Neutrophil (primary cell): Measurements from ENCODE around the gene MYL6.

Source experiments
- H3K27ac ChIP-seq: fragments of 200-600 bp; sonication (generic); 2 replicates; pipeline ENCODE4 v1.5.1; 2016; ENCODE audit warnings: mild to moderate bottlenecking, moderate library complexity
- H3K27me3 ChIP-seq: fragments of 200-600 bp; sonication (generic); 2 replicates; pipeline ENCODE4 v1.6.0; 2016; ENCODE audit warnings: mild to moderate bottlenecking
- H3K36me3 ChIP-seq: fragments of 200-600 bp; sonication (generic); 2 replicates; pipeline ENCODE4 v1.5.1; 2017
- H3K4me1 ChIP-seq, 2 experiments: fragments of 200-600 bp in 1 of 2; sonication (generic) in 1 of 2; 1 replicate in 1 of 2; 2 replicates in 1 of 2; pipeline versions ENCODE4 v1.5.1 to v1.6.1; 2013 to 2016; ENCODE audit warnings: low read depth in 1 of 2, low read length in 1 of 2, mild to moderate bottlenecking in 1 of 2, moderate library complexity in 1 of 2; ENCODE audit not compliant: control insufficient read depth in 1 of 2, insufficient read depth in 1 of 2
- H3K4me3 ChIP-seq, 2 experiments: fragments of 200-600 bp in 1 of 2; sonication (generic) in 1 of 2; 1 replicate in 1 of 2; 2 replicates in 1 of 2; pipeline ENCODE4 v1.5.1; 2013 to 2016; ENCODE audit warnings: low read depth in 1 of 2, low read length in 1 of 2, mild to moderate bottlenecking in 1 of 2, moderate library complexity in 1 of 2
- H3K9me3 ChIP-seq: fragments of 200-600 bp; sonication (generic); 2 replicates; pipeline ENCODE4 v1.5.1; 2016
- TF ChIP-seq, protein P1 (sequence below): fragments of 200-600 bp; sonication (generic); IDR thresholded peaks from 2 replicates; pipeline ENCODE4 v1.5.1; 2016; ENCODE audit warnings: antibody characterized with exemption

The MYL6 gene

DNA sequence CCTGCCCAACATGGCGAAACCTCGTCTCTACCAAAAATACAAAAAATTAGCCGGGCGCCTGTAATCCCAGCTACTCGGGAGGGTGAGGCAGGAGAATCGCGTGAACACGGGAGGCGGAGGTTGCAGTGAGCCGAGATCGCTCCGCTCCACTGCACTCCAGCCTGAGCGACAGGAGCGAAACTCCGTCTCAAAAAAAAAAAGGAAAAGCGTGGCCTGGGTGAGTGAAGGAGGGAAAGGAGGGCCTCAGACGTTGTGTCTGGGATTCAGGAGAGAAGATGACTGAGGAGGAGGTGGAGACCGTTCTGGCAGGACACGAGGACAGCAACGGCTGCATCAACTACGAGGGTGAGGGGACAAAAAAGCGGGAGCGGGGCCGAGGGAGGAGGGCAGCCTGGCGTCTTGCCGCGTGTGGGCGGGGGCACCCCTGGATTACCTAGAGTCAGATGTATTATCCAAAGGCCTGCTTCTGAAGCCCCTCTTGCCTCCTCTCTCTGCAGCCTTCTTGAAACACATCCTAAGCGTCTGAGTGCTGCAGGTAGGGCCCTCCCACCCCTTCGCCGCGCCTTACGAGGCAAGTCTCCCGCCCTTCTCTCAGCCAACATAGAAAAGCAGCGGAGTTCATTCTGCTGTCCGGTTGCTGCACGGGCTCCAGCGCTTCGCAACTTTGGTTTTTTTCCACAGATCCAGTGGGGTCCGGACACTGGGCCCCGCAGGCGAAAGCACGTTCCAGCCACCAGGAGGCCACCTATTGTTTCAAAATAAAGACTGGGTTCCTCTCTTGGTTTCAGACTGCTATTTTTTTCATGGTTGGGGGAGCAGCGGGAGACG, 744 bp upstream of the MYL6 start:
- Histone ChIP-seq H3K9me3 (no peaks in the 10 kb centered on the region), H3K27me3 (no peaks in the 10 kb centered on the region), H3K4me1 (peaks cover 51 to 60% of the 10 kb centered on the region in 2 experiments), H3K36me3 (peaks cover 29% of the 10 kb centered on the region), H3K4me3 (peak overlapping the region; percentile 67 to 99), H3K27ac (peak overlapping the region; percentile 96)
- TF ChIP-seq, protein P1, sequence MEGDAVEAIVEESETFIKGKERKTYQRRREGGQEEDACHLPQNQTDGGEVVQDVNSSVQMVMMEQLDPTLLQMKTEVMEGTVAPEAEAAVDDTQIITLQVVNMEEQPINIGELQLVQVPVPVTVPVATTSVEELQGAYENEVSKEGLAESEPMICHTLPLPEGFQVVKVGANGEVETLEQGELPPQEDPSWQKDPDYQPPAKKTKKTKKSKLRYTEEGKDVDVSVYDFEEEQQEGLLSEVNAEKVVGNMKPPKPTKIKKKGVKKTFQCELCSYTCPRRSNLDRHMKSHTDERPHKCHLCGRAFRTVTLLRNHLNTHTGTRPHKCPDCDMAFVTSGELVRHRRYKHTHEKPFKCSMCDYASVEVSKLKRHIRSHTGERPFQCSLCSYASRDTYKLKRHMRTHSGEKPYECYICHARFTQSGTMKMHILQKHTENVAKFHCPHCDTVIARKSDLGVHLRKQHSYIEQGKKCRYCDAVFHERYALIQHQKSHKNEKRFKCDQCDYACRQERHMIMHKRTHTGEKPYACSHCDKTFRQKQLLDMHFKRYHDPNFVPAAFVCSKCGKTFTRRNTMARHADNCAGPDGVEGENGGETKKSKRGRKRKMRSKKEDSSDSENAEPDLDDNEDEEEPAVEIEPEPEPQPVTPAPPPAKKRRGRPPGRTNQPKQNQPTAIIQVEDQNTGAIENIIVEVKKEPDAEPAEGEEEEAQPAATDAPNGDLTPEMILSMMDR, result peak; percentile 63

DNA sequence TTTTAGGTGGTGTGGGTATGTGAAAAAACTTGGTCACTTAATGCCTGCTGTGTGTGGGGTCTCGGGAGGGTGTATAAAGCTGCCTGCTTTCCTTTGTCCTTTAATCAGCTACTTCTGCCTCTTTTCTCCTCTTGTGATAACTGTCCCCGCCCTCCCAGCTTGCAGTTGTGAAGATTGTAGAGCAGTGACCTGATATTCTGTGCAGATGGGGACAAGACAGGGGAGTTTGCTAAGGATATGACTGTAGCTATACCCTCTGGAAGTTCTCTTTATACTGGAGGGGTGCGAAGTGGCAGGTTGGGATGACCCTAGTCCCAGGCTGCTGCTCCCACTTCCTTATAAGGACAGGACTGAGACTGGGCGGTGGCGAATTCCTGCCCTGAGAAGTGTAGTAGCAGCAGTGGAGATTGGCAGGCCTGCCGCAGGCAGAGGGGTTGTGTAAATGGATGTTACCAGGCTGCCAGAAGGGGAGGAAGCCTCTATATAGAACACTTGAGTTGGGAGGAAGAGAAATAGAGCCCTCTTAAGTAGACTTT, 835 bp downstream of the MYL6 start:
- Histone ChIP-seq H3K27me3 (no peaks in the 10 kb centered on the region), H3K36me3 (peaks cover 45% of the 10 kb centered on the region), H3K9me3 (no peaks in the 10 kb centered on the region), H3K4me3 (peak overlapping the region; percentile 67 to 99), H3K4me1 (peaks cover 44 to 50% of the 10 kb centered on the region in 2 experiments), H3K27ac (peak overlapping the region; percentile 96)
- TF ChIP-seq, protein P1, result no peak

DNA sequence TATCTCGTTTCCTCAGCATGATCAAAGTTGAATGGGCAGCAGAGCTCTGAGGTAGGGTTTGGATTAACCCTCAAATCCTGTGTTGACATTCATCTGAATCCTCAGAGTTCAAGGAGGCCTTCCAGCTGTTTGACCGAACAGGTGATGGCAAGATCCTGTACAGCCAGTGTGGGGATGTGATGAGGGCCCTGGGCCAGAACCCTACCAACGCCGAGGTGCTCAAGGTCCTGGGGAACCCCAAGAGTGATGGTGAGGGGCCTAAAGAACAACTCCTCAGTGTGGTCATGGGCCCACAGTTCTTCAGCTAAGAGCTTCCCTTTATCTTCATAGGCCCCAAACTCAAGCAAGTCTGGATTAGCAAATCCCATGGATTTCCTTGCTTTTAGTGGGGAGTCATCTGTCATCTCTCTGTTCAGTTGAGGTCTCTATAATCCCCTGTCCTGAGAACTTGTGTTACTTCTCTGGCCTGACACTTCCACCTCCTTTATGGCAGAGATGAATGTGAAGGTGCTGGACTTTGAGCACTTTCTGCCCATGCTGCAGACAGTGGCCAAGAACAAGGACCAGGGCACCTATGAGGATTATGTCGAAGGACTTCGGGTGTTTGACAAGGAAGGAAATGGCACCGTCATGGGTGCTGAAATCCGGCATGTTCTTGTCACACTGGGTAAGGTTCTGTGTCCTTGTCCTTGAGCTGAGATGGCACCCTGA, 1.5 kb downstream of the MYL6 start:
- no peaks in the 10 kb centered on the region for H3K9me3 ChIP-seq
- no peaks in the 10 kb centered on the region for H3K27me3 ChIP-seq
- peak overlapping the region; percentile 67 to 99 for H3K4me3 ChIP-seq
- H3K36me3 ChIP-seq, result peaks cover 51% of the 10 kb centered on the region
- peaks cover 44 to 50% of the 10 kb centered on the region in 2 experiments for H3K4me1 ChIP-seq
- peak overlapping the region; percentile 96 for H3K27ac ChIP-seq
- TF ChIP-seq, protein P1, result no peak

DNA sequence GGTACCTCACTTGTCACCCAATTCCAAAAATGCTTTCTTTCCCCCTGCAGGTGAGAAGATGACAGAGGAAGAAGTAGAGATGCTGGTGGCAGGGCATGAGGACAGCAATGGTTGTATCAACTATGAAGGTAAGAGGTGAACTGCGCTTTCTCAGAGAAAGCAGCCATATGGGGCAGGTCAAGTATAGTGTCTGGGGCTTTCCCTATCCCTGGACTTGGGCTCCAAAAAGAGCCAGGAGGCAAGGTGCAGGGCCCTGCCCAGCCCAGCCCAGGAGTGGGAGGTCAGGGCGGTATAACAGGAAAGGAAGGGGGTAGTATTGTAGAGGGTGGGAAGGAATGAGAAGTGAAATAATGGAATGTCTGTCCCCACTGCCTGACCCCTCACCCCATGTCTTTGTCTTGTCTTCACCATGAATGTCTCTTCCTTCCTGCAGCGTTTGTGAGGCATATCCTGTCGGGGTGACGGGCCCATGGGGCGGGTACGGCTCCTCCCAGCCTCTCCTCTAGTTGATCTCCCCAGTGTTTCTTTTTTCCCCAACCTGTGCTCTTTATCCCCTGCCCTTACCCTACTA, 2.1 kb downstream of the MYL6 start:
- Histone ChIP-seq H3K4me3 (peak overlapping the region; percentile 67 to 99), H3K36me3 (peaks cover 57% of the 10 kb centered on the region)

More for the DNA sequence above, 2.1 kb downstream of the MYL6 start:
- peak overlapping the region; percentile 96 for H3K27ac ChIP-seq
- H3K27me3 ChIP-seq, result no peaks in the 10 kb centered on the region
- H3K4me1 ChIP-seq, result peaks cover 44 to 50% of the 10 kb centered on the region in 2 experiments
- TF ChIP-seq, protein P1, result no peak
- H3K9me3 ChIP-seq, result no peaks in the 10 kb centered on the region
